Measurements from ENCODE around the gene DIS3L2. TPM values are rescaled to one million over a fixed set of nuclear protein-coding genes. Genes with fewer than 3 reads are reported as not detected.

The DIS3L2 gene
- total RNA-seq, 1 donor from 2014 or later = 53.6 TPM

DNA sequence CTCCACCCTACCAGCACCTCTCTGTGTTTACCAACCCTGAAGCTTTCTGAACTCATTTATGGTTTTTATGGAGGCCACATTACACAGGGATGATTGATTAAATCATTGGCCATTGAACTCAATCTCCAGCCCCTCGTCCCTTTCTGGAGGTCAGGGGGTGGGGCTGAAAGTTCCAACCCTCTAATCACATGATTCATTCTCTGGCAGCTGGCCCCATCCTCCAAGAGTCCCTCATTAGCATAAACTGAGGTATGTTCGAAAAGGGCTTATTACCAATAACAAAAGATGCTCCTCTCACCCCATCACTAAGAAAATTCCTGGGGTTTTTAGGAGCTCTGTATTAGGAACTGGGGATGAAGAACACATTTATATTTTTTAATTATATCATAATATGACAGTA is 92.3 kb downstream of the DIS3L2 start:
- H3K4me1 Mint-ChIP-seq (ENCODE audit: unreplicated experiment) = peaks cover 7% of the 10 kb centered on the region
- H3K4me3 Mint-ChIP-seq = no peak overlapping the region
- TF ChIP-seq CTCF (conservative IDR thresholded peaks at IDR 0.05) = no peak
- no peak overlapping the region for H3K27ac Mint-ChIP-seq
- no peaks in the 10 kb centered on the region for H3K9me3 Mint-ChIP-seq
- no peaks in the 10 kb centered on the region for H3K27me3 Mint-ChIP-seq
- peaks cover 13% of the 10 kb centered on the region for H3K36me3 Mint-ChIP-seq
- no peak for DNase-seq (ENCODE audit: extremely low spot score, unreplicated experiment)

- TF ChIP-seq CTCF (conservative IDR thresholded peaks at IDR 0.05) = no peak
- Mint-ChIP-seq H3K27ac (no peak overlapping the region), H3K36me3 (peaks cover 14% of the 10 kb centered on the region), H3K9me3 (peaks cover 9% of the 10 kb centered on the region), H3K27me3 (no peaks in the 10 kb centered on the region), H3K4me3 (no peak overlapping the region), H3K4me1 (ENCODE audit: unreplicated experiment) (no peaks in the 10 kb centered on the region)
- no peak for DNase-seq (ENCODE audit: extremely low spot score, unreplicated experiment)
These were observed 96.8 kb downstream of the DIS3L2 start for GRCh38 chr2:232058063-232058877.

- peaks cover 14% of the 10 kb centered on the region for H3K36me3 Mint-ChIP-seq
- no peak for DNase-seq (ENCODE audit: extremely low spot score, unreplicated experiment)
- no peak for TF ChIP-seq CTCF (conservative IDR thresholded peaks at IDR 0.05)
- no peaks in the 10 kb centered on the region for H3K27me3 Mint-ChIP-seq
- peaks cover 9% of the 10 kb centered on the region for H3K9me3 Mint-ChIP-seq
- no peak overlapping the region for H3K27ac Mint-ChIP-seq
- H3K4me1 Mint-ChIP-seq (ENCODE audit: unreplicated experiment) = no peaks in the 10 kb centered on the region
- H3K4me3 Mint-ChIP-seq = no peak overlapping the region
These were observed 97.4 kb downstream of the DIS3L2 start for GRCh38 chr2:232058931-232059330.

- peaks cover 9% of the 10 kb centered on the region for H3K9me3 Mint-ChIP-seq
- H3K36me3 Mint-ChIP-seq = peaks cover 12% of the 10 kb centered on the region
- no peak overlapping the region for H3K27ac Mint-ChIP-seq
- H3K4me3 Mint-ChIP-seq = no peak overlapping the region
- TF ChIP-seq CTCF (conservative IDR thresholded peaks at IDR 0.05) = no peak
- H3K4me1 Mint-ChIP-seq (ENCODE audit: unreplicated experiment) = no peaks in the 10 kb centered on the region
- no peaks in the 10 kb centered on the region for H3K27me3 Mint-ChIP-seq
- DNase-seq (ENCODE audit: extremely low spot score, unreplicated experiment) = no peak
These were observed 99.8 kb downstream of the DIS3L2 start for GRCh38 chr2:232061265-232061664.

GRCh38 chr2:232073026-232073425 is 111.5 kb downstream of the DIS3L2 start:
- TF ChIP-seq CTCF (conservative IDR thresholded peaks at IDR 0.05) = no peak
- no peak overlapping the region for H3K4me3 Mint-ChIP-seq
- DNase-seq (ENCODE audit: extremely low spot score, unreplicated experiment) = no peak
- H3K9me3 Mint-ChIP-seq = no peaks in the 10 kb centered on the region
- H3K36me3 Mint-ChIP-seq = no peaks in the 10 kb centered on the region
- no peaks in the 10 kb centered on the region for H3K27me3 Mint-ChIP-seq
- H3K27ac Mint-ChIP-seq = no peak overlapping the region
- peaks cover 22% of the 10 kb centered on the region for H3K4me1 Mint-ChIP-seq (ENCODE audit: unreplicated experiment)

Measured in type B pancreatic cell (in vitro differentiated cells).